Stimulated activated CD8-positive, alpha-beta memory T cell treated with anti-CD3 and anti-CD28 coated beads, Interleukin-4, amount 100 ng/mL, for 4 hours (primary cell): Measurements from ENCODE around the gene CDKN2B.
"Not testable (repeated sequence)": the region's sequence is repeated elsewhere in the genome, so short reads cannot be mapped to it uniquely, and the experiment has no call there.

ENCODE experiments used
- DNase-seq, 2 donors: peaks; one replicate each; pipeline ENCODE4 v3.0.0-alpha.2; 2020; ENCODE audit warnings: low read depth in 2 of 2, low spot score in 1 of 2

The CDKN2B gene

DNA sequence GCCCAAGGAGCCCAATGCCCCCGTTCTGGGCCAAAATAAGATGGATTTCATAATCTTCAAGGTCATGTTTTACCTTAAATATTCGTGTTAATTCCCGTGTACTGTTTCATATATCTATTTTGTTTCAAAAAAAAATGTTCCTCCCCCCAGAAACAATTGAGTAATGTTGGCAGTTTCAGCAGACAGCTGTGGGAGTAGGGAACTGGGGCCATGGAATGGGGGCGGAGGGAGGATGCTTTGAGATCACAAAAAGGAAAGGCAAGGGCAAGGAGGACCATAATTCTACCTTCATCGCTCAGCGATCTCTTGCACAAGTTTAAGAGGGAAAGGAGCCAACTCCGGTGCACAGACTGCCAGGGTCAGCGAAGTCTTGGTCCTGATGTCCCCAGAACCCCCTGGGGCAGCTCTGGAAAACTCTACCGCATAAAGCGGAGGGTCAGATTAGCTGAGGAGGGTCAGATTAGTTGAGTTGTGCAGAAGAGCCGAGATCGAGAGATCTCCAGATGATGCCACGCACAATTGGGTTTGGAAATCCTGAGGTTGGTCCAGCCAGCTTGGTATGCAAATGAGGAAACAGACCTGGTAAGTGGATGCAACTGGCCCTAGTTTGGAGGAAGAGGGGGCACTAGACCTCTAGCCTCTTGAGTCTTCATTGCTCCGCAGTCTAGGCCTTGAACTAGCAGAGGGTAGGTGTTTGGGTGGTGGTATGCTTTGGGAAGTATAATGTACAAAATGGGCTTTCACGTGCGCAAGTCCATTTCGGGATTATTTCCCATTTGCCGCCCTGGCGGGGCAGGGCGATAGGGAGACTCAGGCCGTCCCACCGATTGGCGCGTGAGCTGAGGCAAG, 38.9 kb downstream of the CDKN2B start:
- no peak for DNase-seq

DNA sequence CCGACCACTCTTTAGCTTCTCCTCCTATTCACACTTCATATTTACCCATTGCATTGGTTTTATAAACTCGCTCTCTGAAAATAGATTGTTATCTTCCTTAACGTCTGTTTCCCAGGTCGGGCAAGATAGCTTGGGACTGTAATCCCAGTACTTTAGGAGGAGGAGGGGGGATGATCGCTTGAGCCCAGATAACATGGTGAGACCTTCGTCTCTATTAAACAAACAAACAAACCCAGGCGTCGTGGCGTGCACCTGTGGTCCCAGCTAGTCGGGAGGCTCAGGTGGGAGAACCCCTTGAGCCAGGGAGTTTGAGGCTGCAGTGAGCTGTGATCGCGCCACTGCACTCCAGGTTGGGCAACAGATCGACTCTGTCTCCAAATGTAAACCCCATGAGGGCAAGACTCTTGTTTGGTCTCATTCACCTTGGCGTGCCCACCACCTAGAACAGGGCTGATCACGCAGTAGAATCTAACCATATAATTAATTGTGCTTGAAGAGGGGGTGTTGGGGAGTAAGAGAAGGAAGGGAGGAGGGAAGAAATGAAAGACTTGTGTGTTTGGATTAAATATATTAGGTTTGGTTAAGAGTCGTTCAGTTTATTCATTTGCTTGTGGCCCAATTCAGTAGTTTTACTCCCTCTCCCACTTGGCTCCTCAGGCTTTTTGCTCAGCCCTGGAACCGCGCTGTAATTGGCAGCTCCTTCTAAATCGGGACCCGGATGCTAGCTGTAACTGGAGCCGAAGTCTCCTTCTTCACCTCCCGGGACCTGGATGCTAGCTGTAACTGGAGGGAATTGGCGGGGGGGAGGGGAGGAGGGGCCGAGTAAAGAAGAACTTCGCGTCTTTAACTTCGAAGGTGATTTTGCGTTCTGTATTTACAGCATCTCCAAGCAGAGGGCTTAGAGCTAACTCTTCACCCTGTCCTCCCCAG, 39.8 kb downstream of the CDKN2B start:
- no peak for DNase-seq

- no peak for DNase-seq
Observed at GRCh38 chr9:21968331-21969010, 40.6 kb downstream of the CDKN2B start.

GRCh38 chr9:21967702-21968101, 41.4 kb downstream of the CDKN2B start:
- no peak for DNase-seq

DNA sequence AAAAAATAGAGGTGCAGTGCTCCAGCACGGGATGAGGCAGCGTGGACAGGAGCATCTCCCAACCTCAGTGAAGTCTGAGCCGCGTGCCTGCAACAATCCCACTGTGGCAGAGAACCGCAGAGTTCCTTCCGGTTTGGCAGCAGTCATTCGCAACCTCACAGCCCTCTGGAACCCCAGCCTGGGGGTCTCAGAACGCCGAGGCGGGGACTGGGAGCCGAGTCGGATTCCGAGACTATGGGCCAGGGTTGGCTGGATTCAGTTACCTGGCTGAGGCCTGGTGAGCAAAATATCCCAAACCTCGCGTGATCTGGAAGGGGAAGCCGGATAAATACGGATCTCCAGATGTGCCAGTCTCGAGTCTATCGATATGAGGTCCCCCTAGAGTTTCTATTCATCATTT, 41.9 kb downstream of the CDKN2B start:
- no peak for DNase-seq

DNA sequence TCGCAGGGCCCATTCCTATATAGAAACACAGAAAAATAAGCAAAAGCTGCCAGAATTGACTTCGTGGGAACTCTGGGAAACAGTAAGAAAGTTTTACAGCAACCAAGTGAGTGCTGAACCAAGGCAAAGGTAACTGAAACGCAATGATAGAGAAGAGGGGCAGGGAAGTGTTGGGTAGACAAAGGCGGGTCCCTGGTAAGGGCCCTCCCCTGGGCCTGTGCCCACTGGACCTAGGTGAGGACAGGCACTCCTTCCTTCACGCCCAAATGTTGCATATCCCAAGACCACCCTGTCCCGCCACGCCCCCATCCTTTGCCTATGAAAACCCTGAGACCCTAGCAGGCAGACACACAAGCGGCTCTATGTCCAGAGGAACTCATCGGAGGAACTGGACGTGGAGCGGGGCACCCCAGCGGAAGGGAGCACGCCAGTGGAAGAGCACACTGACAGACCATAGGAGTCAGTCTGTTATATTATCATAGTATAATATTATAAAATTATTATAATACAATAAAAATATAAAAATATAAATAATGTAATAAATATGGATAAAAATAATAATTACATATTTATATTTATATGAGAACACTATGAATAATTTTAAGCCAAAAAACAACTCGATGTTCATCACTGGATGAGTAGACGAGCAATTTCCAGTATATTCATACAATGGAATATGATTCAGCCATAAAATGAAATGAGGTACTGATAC, 42.8 kb downstream of the CDKN2B start:
- no peak for DNase-seq

DNA sequence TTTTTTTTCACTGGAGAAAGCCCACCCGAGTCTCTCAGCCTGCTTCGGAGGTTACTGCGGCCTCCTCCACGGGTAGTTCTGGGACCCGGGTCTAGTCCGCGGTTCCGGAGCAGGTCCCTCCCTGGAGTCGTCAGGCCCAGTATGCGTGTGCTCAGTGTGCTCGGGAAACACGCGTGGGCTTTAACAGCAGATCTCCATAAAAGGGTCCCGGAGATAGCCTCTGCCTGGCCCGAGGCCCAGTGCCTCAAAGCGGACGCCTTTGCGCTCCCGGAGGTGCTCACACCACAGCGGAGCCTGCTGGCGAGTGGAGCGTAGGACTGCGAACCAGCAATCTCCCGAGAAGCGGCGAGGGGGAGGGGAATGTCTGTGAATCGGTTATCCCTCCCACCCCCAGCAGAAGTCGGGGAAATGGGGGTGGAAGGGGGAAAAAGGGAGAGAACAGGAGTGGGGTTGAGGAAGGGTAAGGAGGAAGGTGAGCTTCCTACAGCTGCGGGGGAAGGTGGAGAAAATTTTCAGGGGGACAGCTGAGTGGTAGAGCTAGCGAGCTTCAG, 43.6 kb downstream of the CDKN2B start:
- DNase-seq = no peak

GRCh38 chr9:21964925-21965385, 44.1 kb downstream of the CDKN2B start:
- peak; percentile 17 to 31 for DNase-seq

GRCh38 chr9:21961569-21961968, 47.5 kb downstream of the CDKN2B start:
- no peak for DNase-seq

DNA sequence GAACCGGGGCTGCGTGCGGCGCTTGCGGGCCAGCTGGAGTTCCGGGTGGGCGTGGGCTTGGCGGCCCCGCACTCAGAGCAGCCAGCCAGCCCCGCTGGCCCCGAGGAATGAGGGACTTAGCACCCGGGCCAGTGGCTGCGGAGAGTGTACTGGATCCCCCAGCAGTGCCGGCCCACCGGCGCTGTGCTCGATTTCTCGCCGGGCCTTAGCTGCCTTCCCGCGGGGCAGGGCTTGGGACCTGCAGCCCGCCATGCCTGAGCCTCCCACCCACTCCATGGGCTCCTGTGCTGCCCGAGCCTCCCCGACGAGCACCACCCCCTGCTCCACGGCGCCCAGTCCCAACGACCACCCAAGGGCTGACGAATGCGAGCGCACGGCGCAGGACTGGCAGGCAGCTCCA, 49.8 kb downstream of the CDKN2B start:
- DNase-seq = not testable (repeated sequence)

GRCh38 chr9:21958833-21959232, 50.3 kb downstream of the CDKN2B start:
- no peak for DNase-seq
